NCI-H69 (cell line): Measurements from ENCODE around the gene IL25.
"Not testable (repeated sequence)": the region's sequence is repeated elsewhere in the genome, so short reads cannot be mapped to it uniquely, and the experiment has no call there.

ENCODE experiments used
- DNase-seq: peaks from one replicate; lab custom pipeline; 2025; lab: John Stamatoyannopoulos, UW

The IL25 gene

DNA sequence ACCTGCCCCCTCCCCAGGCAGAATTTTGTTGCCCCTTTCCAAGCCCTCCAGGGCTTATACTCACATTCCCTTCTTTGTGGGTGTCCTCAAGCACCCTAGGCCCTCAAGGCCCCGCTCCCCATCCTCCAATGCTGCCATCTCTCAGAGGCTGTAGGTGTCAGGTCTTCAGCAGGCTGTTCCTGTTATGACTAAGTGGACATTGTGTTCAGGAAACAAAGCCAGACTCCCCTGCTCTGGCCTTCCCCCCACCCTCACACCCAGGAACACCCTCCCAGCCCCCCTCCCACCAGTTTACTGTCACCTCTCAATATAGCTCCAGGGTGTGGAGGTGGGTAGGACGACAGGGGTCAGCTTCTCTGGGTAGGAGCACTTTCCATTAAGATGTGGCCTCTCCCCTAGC is 36.9 kb downstream of the IL25 start:
- DNase-seq: no peak

DNA sequence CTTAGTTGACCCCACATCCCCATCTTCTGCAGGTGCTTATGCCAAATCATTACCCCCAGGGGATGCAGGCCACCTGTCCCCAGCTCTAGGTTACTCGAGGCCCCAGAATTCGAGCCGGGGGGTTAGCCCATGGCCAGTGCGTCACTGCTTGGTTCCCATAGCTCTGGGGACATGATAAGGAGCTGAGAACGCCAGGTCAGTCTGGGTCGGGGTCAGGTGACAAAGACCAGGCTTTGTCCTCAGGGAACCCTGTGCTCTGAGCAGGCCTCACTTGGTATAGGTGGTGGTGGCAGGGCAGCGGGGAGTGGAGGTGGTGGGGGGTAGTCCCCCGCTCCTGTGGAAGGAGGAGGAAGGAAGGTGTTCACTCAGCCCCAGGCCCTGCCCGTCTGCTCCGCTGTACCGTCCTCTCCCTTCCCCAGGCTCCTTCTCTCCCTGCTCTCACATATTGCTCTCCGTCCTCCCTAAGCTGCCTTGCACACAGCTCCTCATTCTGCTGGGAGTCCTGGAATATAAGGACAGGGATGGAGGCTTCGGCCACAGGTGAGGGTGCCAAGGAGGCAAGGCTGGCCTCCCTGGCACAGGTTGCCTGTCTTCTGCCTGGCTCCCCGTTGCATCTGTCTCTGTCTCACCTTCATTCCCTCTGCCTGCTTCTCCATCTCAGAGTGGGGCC is 37.5 kb downstream of the IL25 start:
- no peak for DNase-seq

DNA sequence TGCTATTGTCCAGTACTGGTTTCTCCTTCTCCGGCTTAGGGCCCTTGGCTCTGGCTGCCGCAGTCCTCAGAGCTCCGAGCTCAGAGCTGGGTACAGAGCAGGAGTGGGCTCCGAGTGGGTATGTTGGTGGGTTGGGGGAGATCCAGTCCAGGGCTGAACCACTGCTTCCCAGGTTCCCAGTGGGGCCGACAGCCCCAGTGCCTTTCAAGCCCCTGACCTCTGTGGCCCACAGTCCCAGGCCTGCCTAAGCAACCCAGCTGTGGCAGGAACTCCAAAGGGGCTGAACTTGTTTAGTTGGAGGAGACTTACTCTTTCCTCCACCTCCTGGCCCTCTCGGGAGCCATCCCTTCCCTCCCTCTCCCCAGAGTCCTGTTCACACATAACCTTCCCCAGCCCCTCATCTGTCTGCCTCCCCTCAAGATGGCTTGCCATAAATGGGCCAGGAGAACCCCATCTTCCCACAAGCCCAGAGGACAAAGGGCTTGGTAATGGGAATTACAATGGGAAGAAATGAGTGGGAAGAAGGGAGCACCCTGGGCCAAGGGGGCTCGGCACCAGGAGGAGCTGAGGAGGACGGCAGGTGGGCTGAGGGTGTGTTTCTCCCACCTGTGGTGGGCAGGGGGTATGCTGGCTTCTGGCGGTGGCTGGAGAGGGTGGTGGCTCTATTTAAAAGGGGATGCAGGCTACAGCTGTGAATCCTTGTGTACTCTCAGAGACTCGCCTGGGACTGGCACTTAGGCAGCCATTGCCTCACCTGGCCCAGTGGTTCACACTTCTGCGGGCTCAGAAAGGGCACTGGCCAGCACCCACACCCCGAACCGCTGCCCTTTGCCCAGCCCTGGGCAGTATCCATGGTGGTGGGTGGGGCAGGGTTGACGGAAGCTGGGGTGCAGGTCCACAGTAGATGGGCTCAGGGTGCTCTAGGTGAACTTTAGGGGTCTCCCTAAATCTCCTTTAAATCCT is 39.2 kb downstream of the IL25 start:
- DNase-seq: no peak

DNA sequence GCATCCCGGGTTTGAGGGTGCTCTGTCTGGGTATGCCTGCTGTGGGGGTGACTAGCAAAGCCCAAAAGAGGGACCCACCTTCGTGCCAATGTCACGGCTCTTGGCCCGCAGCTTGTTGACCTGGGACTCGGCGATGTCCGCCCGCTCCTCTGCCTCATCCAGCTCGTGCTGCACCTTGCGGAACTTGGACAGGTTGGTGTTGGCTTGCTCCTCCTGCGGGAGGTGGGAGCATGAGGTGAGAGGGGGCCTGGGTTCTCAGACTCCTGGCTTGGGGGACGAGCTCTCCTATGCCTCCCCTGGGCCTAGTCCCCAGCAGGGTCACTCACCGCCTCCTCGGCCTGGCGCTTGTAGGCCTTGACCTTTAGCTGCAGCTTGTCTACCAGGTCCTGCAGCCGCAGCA is 41.1 kb downstream of the IL25 start:
- DNase-seq: no peak

DNA sequence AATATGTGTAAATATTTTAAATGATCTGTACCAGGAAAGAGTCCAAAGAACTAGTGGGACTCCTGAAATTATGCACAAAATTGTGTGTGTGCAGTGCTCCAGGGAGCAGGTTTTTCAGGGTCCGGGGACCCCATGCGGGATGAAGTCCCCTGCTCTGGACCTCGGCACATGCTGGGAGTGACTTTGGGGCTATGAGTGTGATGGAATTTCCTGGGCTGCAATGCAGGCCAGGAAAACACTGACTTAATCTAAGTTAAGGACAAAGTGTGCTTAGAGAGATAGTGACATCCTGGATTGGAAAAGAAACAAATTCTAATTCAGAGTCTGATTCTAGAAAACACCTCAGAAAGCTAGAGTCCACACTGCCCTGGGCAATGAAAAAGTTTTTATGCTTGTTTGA is 41.6 kb downstream of the IL25 start:
- no peak for DNase-seq

DNA sequence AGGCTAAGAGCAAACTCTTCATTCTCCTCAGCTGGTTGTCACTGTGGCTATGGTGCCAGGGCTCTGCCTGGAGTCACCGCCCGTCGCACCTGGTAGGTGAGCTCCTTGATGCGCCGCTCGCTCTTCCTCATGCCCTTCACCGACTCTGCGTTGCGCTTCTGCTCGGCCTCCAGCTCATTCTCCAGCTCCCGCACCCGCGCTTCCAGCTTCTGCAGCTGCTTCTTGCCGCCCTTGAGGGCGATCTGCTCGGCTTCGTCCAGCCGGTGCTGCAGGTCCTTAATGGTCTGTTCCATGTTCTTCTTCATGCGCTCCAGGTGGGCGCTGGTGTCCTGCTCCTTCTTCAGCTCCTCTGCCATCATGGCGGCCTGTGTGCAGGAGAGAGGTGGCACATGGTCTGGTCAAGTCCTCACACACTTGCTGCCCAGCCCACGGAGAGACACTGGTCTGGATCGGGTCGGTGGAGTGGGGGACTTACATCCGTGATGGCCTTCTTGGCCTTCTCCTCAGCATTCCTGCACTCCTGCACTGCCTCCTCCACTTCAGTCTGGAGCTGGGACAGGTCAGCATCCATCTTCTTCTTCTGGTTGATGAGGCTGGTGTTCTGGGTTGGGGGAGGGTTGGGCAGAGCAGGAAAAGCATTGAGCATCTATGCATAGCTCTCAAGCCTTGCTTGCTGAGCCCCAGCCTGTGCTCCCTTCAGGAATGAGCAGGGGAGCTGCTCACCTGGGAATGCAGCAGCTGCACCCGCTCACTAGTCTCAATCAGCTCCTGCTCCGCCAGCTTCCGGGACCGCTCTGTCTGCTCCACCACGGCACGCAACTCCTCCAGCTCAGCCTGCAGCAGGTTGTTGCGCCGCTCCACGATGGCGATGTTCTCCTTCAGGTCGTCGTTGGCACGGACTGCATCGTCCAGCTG is 42.6 kb downstream of the IL25 start:
- DNase-seq: no peak

DNA sequence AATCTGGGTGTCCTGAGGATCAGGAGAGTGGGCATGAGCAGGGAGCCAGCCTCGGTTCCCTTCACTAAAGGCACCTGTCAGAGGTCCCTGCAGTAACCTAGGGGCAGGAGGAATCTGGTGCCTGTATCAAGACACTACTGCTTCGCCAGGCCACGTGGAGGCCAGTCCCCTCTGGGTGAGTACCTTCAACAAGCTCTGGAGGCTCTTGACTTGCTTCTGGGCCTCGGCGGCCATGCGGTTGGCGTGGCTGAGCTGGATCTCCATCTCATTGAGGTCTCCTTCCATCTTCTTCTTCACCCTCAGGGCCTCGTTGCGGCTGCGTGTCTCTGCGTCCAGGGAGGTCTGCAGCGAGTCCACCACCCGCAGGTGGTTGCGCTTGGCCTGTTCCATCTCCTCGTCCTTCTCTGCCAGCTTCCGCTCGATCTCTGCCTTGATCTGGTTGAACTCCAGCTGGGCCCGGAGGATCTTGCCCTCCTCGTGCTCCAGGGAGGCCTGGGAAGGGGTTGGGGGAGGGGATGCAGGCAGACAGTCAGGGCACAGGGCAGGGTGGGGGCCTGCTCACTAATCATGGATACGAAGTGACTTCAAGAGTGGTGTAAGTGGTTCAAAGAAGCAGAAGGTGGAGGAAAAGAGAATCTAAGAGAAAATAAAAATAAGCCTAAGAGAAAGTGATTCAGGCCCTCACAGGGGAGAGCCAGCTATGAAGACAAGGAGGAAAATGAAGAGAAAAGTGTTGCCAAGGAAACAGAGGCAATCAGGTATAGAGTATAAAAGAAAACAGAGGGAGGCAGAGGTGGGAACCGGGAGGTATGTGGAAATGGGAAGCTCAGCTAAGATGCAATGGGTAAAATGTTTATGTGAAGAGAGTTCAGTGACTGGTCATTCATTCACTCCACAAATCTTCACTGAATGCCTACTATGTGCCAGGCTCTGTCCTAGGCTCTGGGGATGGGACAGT is 43.5 kb downstream of the IL25 start:
- DNase-seq: no peak

DNA sequence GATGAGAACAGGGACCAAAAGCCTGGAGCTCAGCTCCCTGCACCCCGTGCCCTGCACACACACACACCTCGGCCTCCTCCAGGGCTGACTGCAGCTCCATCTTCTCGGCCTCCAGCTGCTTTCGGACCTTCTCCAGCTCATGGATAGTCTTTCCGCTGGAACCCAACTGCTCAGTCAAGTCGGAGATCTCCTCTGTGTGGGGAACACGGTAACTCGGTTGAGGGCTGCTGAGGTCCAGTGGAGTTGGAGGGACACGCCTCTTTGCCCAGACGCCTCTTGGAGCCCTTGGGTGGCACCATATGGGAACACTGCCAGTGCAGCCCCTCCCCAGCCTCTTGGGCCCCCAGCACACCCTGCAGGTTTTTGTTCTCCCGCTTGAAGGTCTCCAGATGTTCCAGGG is 44.2 kb downstream of the IL25 start:
- DNase-seq: no peak

DNA sequence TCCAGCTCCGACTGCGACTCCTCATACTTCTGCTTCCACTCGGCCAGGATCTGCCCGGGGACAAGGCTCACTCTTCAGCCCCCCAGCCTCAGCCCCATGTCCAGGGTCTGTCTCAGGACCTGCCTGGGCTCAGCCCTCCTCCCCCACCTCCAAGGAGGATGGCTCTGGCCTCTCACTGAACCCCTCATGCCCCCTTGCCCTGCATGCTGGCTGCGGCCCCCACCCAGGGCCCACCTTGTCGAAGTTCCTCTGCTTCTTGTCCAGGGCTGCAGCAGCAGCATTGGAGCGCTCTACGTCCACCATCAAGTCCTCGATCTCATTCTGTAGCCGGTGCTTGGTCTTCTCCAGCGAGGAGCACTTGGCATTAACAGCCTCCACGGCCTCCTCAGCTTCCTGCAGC is 44.7 kb downstream of the IL25 start:
- not testable (repeated sequence) for DNase-seq

DNA sequence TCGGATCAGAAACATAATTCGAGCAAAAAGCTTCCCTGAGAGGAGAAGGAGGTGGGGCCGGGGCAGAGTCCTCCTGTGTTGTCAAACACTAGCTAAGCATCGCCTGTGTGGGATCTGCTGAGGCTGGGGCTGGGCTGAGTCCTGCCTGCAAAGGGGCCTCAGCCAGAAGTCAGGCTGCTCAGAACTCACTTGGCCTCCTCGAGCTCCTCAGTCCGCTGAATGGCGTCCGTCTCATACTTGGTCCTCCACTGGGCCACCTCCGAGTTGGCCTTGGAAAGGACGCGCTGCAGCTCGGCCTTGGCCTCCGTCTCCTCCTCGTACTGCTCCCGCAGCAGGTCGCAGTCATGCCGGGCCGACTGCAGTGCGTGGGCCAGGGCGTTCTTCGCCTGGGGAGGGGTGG is 45.4 kb downstream of the IL25 start:
- no peak for DNase-seq

DNA sequence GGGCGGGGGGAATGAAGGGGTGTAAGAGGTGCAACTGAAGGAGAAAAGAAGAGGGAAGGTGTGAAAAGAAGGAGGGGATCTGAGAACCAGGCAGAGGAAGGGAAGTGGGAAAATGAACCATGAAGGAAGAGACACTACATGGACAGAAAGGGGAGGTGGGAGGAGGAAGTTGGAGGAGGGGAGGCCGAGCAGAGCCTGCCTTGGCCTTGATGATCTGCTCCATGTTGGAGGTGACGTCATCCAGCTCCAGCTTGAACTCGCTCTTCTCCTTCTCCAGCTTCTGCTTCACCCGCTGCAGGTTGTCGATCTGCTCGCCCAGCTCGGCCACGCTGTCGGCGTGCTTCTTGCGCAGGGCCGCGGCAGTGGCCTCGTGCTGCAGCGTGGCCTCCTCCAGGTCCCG is 47.0 kb downstream of the IL25 start:
- not testable (repeated sequence) for DNase-seq

DNA sequence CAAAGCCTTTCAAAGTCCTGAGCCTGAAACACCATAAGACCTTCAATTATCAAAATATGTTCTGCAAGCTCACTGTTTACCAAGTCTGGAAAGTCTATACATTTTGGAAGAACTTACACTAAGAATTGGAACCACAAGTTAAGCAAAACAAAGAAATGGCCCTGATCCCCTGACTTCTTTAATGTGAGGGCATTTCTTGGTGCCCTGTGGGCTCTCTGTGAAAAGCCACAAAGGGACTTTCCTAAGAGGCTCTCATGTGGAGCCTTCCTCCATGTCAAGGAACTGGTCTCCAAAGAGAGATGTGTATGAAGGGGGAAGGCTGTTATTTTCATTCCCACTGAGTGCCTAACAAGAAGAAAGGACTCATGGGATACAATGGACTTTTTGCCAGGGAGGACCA is 49.0 kb downstream of the IL25 start:
- no peak for DNase-seq

DNA sequence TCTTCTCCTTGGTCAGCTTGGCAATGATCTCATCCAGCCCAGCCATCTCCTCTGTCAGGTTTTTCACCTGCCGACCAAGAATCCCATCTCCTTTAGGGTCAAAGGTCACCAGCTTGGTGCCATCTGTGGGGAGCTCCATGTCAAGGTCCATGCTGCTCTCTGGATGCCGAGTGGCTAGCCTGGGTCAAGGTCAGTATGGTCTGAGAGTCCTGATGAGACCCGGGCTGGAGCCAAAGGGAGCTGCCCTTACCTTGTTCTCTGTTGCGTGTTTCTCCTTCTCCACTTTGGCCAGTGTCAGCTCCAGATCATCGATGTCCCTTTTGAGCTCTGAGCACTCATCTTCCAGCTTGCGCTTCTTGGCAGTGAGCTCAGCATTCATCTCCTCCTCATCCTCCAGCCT is 51.0 kb downstream of the IL25 start:
- DNase-seq: no peak

DNA sequence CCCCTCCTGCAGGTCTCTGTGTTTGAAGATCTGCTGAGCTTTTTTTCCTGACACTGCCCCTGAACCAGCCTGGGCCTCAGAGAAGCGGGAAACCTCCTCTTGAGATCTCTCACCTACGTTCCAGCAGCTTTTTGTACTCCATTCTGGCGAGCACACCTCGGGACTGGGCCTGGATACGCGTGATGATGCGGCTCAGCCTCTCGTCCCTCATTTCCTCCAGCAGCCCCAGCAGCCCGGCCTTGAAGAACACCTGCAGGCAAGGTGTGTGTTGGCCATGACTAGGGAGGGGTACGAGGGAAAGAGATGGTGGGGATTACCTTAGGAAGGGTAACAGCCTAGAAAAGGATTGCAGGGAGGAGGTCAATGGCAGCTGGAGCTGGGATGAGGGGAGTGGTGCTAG is 52.6 kb downstream of the IL25 start:
- DNase-seq: no peak

DNA sequence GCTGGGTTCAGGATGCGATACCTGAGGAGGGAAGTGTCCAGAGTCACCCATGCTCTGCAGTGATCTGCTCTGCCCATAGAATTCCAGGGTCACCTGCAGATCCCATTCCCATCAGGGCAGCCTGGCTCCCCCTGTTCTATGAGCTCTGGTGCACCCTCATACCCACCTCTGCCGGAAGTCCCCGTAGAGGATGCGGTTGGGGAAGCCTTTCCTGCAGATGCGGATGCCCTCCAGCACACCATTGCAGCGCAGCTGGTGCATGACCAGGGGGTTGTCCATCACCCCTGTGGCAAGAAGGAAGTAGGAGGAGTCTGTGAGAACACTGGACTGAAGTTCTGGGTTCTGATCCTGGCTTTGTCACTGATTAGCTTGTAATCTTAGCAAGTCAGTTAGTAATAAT is 53.2 kb downstream of the IL25 start:
- DNase-seq: not testable (repeated sequence)
